ENCODE data around the gene TPP1.

GRCh38 chr11:6566704-6567370 is 52.4 kb downstream of the TPP1 start:
- no peak for TF ChIP-seq POLR2A (IDR thresholded peaks at IDR 0.05; ENCODE audit: low read depth, low read length)
- TF ChIP-seq POLR2AphosphoS5 (IDR thresholded peaks at IDR 0.05; ENCODE audit: low read depth, low read length), result no peak
- TF ChIP-seq TAF1 (IDR thresholded peaks at IDR 0.05; ENCODE audit: low read depth, low read length), result no peak
- no peak for TF ChIP-seq PAX5 (IDR thresholded peaks at IDR 0.05; ENCODE audit: insufficient read depth, low read length, severe bottlenecking)
- TF ChIP-seq POU2F2 (IDR thresholded peaks at IDR 0.05; ENCODE audit: low read depth, low read length), result no peak

Measured in GM12891 (cell line).